Mesenchymal stem cell (in vitro differentiated cells and primary cell): ENCODE data around the gene TSPAN4.

ENCODE experiments used
- DNase-seq: peaks from one replicate; pipeline ENCODE4 v3.0.0-alpha.2; 2013
- H2AFZ ChIP-seq: one replicate; pipeline ENCODE4 v1.6.1; 2013; ENCODE audit warnings: low read depth, mild to moderate bottlenecking, control low read depth, inconsistent platforms, low read length, moderate library complexity
- H2AK5ac ChIP-seq: 2 replicates; pipeline ENCODE4 v1.6.1; 2013; ENCODE audit warnings: low read length, moderate library complexity, mild to moderate bottlenecking, inconsistent platforms; ENCODE audit not compliant: severe bottlenecking
- H2BK120ac ChIP-seq: one replicate; pipeline ENCODE4 v1.6.1; 2013; ENCODE audit warnings: low read depth, mild to moderate bottlenecking, inconsistent platforms, low read length, moderate library complexity
- H2BK12ac ChIP-seq, 2 experiments: one replicate each; pipeline ENCODE4 v1.6.1; 2013; ENCODE audit warnings: inconsistent platforms in 2 of 2, low read length in 2 of 2, mild to moderate bottlenecking in 2 of 2, moderate library complexity in 2 of 2, control low read depth in 1 of 2
- H2BK15ac ChIP-seq: one replicate; pipeline ENCODE4 v1.6.1; 2013; ENCODE audit warnings: mild to moderate bottlenecking, low read depth, inconsistent platforms; ENCODE audit not compliant: poor library complexity, severe bottlenecking
- H2BK5ac ChIP-seq: 2 replicates; pipeline ENCODE4 v1.6.1; 2013; ENCODE audit warnings: low read depth, mild to moderate bottlenecking, low read length, control low read depth, inconsistent platforms; ENCODE audit not compliant: poor library complexity, severe bottlenecking
- H3K14ac ChIP-seq, 2 experiments: one replicate each; pipeline ENCODE4 v1.6.1; 2013; ENCODE audit warnings: inconsistent platforms in 2 of 2, low read length in 2 of 2, control low read depth in 1 of 2, mild to moderate bottlenecking in 1 of 2, moderate library complexity in 1 of 2
- H3K18ac ChIP-seq, 2 experiments: one replicate each; pipeline ENCODE4 v1.6.1; 2013; ENCODE audit warnings: inconsistent platforms in 2 of 2, low read length in 2 of 2, control low read depth in 1 of 2, low read depth in 1 of 2, mild to moderate bottlenecking in 1 of 2
- H3K23ac ChIP-seq, 2 experiments: one replicate each; pipeline ENCODE4 v1.6.1; 2013; ENCODE audit warnings: inconsistent platforms in 2 of 2, low read length in 2 of 2, mild to moderate bottlenecking in 2 of 2, moderate library complexity in 2 of 2, control low read depth in 1 of 2
- H3K27ac ChIP-seq: 2 replicates; pipeline ENCODE4 v1.5.1; 2013; ENCODE audit warnings: mild to moderate bottlenecking, moderate library complexity, low read length, control low read depth, inconsistent platforms; ENCODE audit not compliant: poor library complexity, severe bottlenecking
- H3K27me3 ChIP-seq, 2 experiments: 2 replicates each; pipeline versions ENCODE4 v1.6.1 to v1.7.0; 2013; ENCODE audit warnings: low read length in 2 of 2, mild to moderate bottlenecking in 2 of 2, moderate library complexity in 2 of 2, control low read depth in 1 of 2, inconsistent platforms in 1 of 2; ENCODE audit not compliant: control insufficient read depth in 1 of 2, insufficient read depth in 1 of 2
- H3K36me3 ChIP-seq, 2 experiments: 2 replicates each; pipeline versions ENCODE4 v1.6.1 to v1.7.0; 2013; ENCODE audit warnings: low read length in 2 of 2, control low read depth in 1 of 2, inconsistent platforms in 1 of 2, low read depth in 1 of 2, mild to moderate bottlenecking in 1 of 2; ENCODE audit not compliant: insufficient read depth in 2 of 2, control insufficient read depth in 1 of 2
- H3K4ac ChIP-seq, 2 experiments: one replicate each; pipeline ENCODE4 v1.6.1; 2013; ENCODE audit warnings: inconsistent platforms in 2 of 2, low read length in 2 of 2, mild to moderate bottlenecking in 2 of 2, moderate library complexity in 2 of 2, control low read depth in 1 of 2, low read depth in 1 of 2
- H3K4me1 ChIP-seq: 2 replicates; pipeline ENCODE4 v1.6.1; 2013; ENCODE audit warnings: low read depth, low read length, control low read depth; ENCODE audit not compliant: control insufficient read depth, insufficient read depth
- H3K4me2 ChIP-seq: 2 replicates; pipeline ENCODE4 v1.6.1; 2013; ENCODE audit warnings: low read length, mild to moderate bottlenecking, inconsistent platforms; ENCODE audit not compliant: poor library complexity, severe bottlenecking
- H3K4me3 ChIP-seq, 2 experiments: 2 replicates each; pipeline versions ENCODE4 v1.5.1 to v1.7.0; 2013; ENCODE audit warnings: low read length in 2 of 2, mild to moderate bottlenecking in 2 of 2, control low read depth in 1 of 2, low read depth in 1 of 2; ENCODE audit not compliant: insufficient read depth in 1 of 2
- H3K79me1 ChIP-seq: replicated peaks from 2 replicates; pipeline ENCODE4 v1.6.1; 2013; ENCODE audit warnings: mild to moderate bottlenecking, control low read depth, low read length, inconsistent platforms; ENCODE audit not compliant: poor library complexity, severe bottlenecking
- H3K9ac ChIP-seq: 2 replicates; pipeline ENCODE4 v1.7.0; 2013; ENCODE audit warnings: mild to moderate bottlenecking, low read length, moderate library complexity
- H3K9me3 ChIP-seq: 2 replicates; pipeline ENCODE4 v1.7.0; 2013; ENCODE audit warnings: mild to moderate bottlenecking, low read length; ENCODE audit not compliant: control insufficient read depth
- H4K8ac ChIP-seq: one replicate; pipeline ENCODE4 v1.6.1; 2013; ENCODE audit warnings: inconsistent platforms, mild to moderate bottlenecking, low read length, moderate library complexity
- H4K91ac ChIP-seq: one replicate; pipeline ENCODE4 v1.6.1; 2013; ENCODE audit warnings: mild to moderate bottlenecking, low read length, inconsistent platforms
- WGBS: methylation state at CpG from one replicate; pipeline ENCODE4 v1.1.7; 2013; ENCODE audit warnings: mixed read lengths; 5-methylcytosine and 5-hydroxymethylcytosine counted together

TSPAN4 gene

GRCh38 chr11:912266-912665 is 69.6 kb downstream of the TSPAN4 start:
- Histone ChIP-seq H3K36me3 (peaks cover 0 to 14% of the 10 kb centered on the region in 2 experiments), H3K79me1 (peaks cover 26% of the 10 kb centered on the region), H3K27ac (no peak overlapping the region), H2BK120ac (no peak overlapping the region), H3K9me3 (no peaks in the 10 kb centered on the region), H3K23ac (no peak overlapping the region), H3K4me3 (no peak overlapping the region), H2AFZ (no peak overlapping the region), H2BK15ac (no peak overlapping the region), H3K18ac (no peak overlapping the region), H3K4me2 (no peak overlapping the region), H3K14ac (no peak overlapping the region), H2BK12ac (no peak overlapping the region), H2BK5ac (no peak overlapping the region), H2AK5ac (no peak overlapping the region), H4K8ac (no peak overlapping the region), H3K4ac (no peak overlapping the region), H3K9ac (no peak overlapping the region), H4K91ac (no peak overlapping the region), H3K27me3 (no peaks in the 10 kb centered on the region), H3K4me1 (peaks cover 25% of the 10 kb centered on the region)
- DNase-seq, result no peak
- WGBS, result 95% methylated on average over 11 of the region's 14 CpGs

DNA sequence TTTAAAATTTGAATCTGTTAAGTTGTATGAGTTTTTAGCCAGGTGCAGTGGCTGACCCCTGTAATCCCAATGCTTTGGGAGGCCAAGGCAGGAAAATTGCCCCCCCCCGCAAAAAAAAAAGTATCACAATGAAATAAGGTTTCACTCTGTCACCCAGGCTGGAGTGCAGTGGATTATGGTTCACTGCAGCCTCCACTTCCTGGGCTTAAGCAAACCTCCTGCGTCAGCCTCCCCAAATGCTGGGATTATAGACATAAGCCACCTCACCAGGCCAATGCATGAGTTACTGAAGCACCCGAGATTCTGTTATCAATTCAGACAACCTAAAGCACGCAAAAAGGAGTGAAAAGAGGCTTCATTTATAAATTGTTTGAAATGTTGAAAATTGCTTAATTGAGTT is 70.4 kb downstream of the TSPAN4 start:
- H3K36me3 ChIP-seq, result peaks cover 0 to 9% of the 10 kb centered on the region in 2 experiments
- peaks cover 25% of the 10 kb centered on the region for H3K4me1 ChIP-seq
- H3K27ac ChIP-seq, result no peak overlapping the region
- H2BK12ac ChIP-seq, result no peak overlapping the region
- H3K4ac ChIP-seq, result no peak overlapping the region
- no peak overlapping the region for H3K23ac ChIP-seq
- H3K9me3 ChIP-seq, result no peaks in the 10 kb centered on the region
- no peak overlapping the region for H4K91ac ChIP-seq
- no peak overlapping the region for H2BK5ac ChIP-seq
- H4K8ac ChIP-seq, result no peak overlapping the region
- H2AK5ac ChIP-seq, result no peak overlapping the region
- H3K4me2 ChIP-seq, result no peak overlapping the region
- H3K4me3 ChIP-seq, result no peak overlapping the region
- no peak overlapping the region for H2BK15ac ChIP-seq
- no peak overlapping the region for H3K14ac ChIP-seq
- H3K79me1 ChIP-seq, result peaks cover 20% of the 10 kb centered on the region
- 96% methylated on average over 4 of the region's 4 CpGs for WGBS
- no peaks in the 10 kb centered on the region for H3K27me3 ChIP-seq
- no peak overlapping the region for H2BK120ac ChIP-seq
- no peak for DNase-seq
- H3K18ac ChIP-seq, result no peak overlapping the region
- H2AFZ ChIP-seq, result no peak overlapping the region
- H3K9ac ChIP-seq, result no peak overlapping the region

DNA sequence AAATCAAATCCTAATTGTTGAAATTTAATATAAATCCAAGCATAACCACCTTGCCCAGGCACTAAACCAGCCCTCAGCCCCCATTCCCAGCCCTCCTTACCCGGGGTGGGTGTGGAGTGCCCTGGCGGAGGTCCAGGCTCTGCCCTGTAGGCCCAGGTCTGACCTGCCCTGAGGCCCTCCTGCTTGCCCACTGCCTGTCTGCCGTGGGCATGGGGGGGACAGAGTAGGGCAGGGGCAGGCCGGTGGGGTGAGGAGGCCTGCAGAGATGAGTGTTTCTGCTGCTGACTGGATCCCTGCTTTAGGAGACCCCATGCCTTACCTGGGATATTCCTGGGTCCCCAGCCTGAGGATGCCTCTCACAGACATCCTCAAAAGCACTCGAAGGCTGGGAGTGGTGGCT is 71.6 kb downstream of the TSPAN4 start:
- no peaks in the 10 kb centered on the region for H3K9me3 ChIP-seq
- H2AFZ ChIP-seq, result no peak overlapping the region
- peaks cover 19% of the 10 kb centered on the region for H3K4me1 ChIP-seq
- H3K27me3 ChIP-seq, result no peaks in the 10 kb centered on the region
- H2BK120ac ChIP-seq, result no peak overlapping the region
- no peak overlapping the region for H2BK5ac ChIP-seq
- no peak overlapping the region for H3K23ac ChIP-seq
- no peak overlapping the region for H2BK15ac ChIP-seq
- H3K9ac ChIP-seq, result no peak overlapping the region
- DNase-seq, result no peak
- no peak overlapping the region for H3K4me2 ChIP-seq
- no peak overlapping the region for H4K91ac ChIP-seq
- H3K14ac ChIP-seq, result no peak overlapping the region
- peaks cover 0 to 2% of the 10 kb centered on the region in 2 experiments for H3K36me3 ChIP-seq
- no peak overlapping the region for H3K18ac ChIP-seq
- H3K27ac ChIP-seq, result no peak overlapping the region
- peaks cover 13% of the 10 kb centered on the region for H3K79me1 ChIP-seq
- H2BK12ac ChIP-seq, result no peak overlapping the region
- WGBS, result 96% methylated on average over 5 of the region's 5 CpGs
- no peak overlapping the region for H3K4ac ChIP-seq
- no peak overlapping the region for H3K4me3 ChIP-seq
- no peak overlapping the region for H4K8ac ChIP-seq
- no peak overlapping the region for H2AK5ac ChIP-seq

GRCh38 chr11:914747-915501 is 72.3 kb downstream of the TSPAN4 start:
- Histone ChIP-seq H2BK15ac (no peak overlapping the region), H2AFZ (no peak overlapping the region)
- 88% methylated on average over 18 of the region's 21 CpGs for whole genome bisulfite sequencing

More at GRCh38 chr11:914747-915501, 72.3 kb downstream of the TSPAN4 start:
- Histone ChIP-seq H4K91ac (no peak overlapping the region), H3K9ac (no peak overlapping the region), H4K8ac (no peak overlapping the region), H2BK5ac (no peak overlapping the region), H3K4ac (no peak overlapping the region), H2BK12ac (no peak overlapping the region), H2AK5ac (no peak overlapping the region), H3K36me3 (no peaks in the 10 kb centered on the region), H3K9me3 (no peaks in the 10 kb centered on the region), H3K14ac (no peak overlapping the region), H3K23ac (no peak overlapping the region), H3K79me1 (peaks cover 5% of the 10 kb centered on the region), H3K4me3 (no peak overlapping the region), H3K4me1 (peaks cover 15% of the 10 kb centered on the region), H3K18ac (no peak overlapping the region), H3K27ac (no peak overlapping the region), H3K4me2 (no peak overlapping the region), H2BK120ac (no peak overlapping the region), H3K27me3 (no peaks in the 10 kb centered on the region)
- no peak for DNase-seq
